KMS-11 (cell line): ENCODE results near the gene AOAH.

Experiments used
- H2AFZ ChIP-seq: fragments of 200-600 bp; sonication (generic); 2 replicates; pipeline ENCODE4 v1.6.1; 2016; ENCODE audit warnings: antibody characterized with exemption, mixed run types, low read depth
- H3K27ac ChIP-seq: fragments of 200-600 bp; sonication (generic); 2 replicates; pipeline ENCODE4 v1.6.1; 2016; ENCODE audit warnings: mild to moderate bottlenecking, mixed run types
- H3K27me3 ChIP-seq: fragments of 200-600 bp; sonication (generic); 2 replicates; pipeline ENCODE4 v1.6.1; 2017; ENCODE audit warnings: mild to moderate bottlenecking, low read depth, mixed run types, moderate library complexity; ENCODE audit not compliant: insufficient read depth
- H3K36me3 ChIP-seq: fragments of 200-600 bp; sonication (generic); 2 replicates; pipeline ENCODE4 v1.6.1; 2017; ENCODE audit warnings: mild to moderate bottlenecking, mixed run types; ENCODE audit not compliant: insufficient read depth
- H3K4me1 ChIP-seq: fragments of 200-600 bp; sonication (generic); 2 replicates; pipeline ENCODE4 v1.6.1; 2016; ENCODE audit warnings: mild to moderate bottlenecking, low read depth, mixed run types; ENCODE audit not compliant: poor library complexity, severe bottlenecking
- H3K4me2 ChIP-seq: fragments of 200-600 bp; sonication (generic); 2 replicates; pipeline ENCODE4 v1.7.0; 2016; ENCODE audit warnings: mild to moderate bottlenecking, mixed run types
- H3K4me3 ChIP-seq: fragments of 200-600 bp; sonication (generic); IDR thresholded peaks from 2 replicates; pipeline ENCODE4 v1.6.1; 2017; ENCODE audit warnings: low read depth, low read length, mixed read lengths; ENCODE audit not compliant: insufficient read depth
- H3K79me2 ChIP-seq: fragments of 200-600 bp; sonication (generic); 2 replicates; pipeline ENCODE4 v1.6.1; 2016; ENCODE audit warnings: low read depth, mixed run types; ENCODE audit not compliant: insufficient read depth
- H3K9ac ChIP-seq: fragments of 200-600 bp; sonication (generic); 2 replicates; pipeline ENCODE4 v1.6.1; 2016; ENCODE audit warnings: mild to moderate bottlenecking, mixed run types
- H4K20me1 ChIP-seq: fragments of 200-600 bp; sonication (generic); 2 replicates; pipeline ENCODE4 v1.6.1; 2016; ENCODE audit warnings: mild to moderate bottlenecking, mixed run types; ENCODE audit not compliant: insufficient read depth
- TF ChIP-seq, protein P1 (sequence below): fragments of 200-600 bp; sonication (generic); conservative IDR thresholded peaks from 2 replicates; pipeline ENCODE4 v1.6.1; 2017; ENCODE audit warnings: low read depth, mild to moderate bottlenecking, antibody characterized with exemption, low read length, moderate library complexity, mixed read lengths

Gene AOAH

DNA sequence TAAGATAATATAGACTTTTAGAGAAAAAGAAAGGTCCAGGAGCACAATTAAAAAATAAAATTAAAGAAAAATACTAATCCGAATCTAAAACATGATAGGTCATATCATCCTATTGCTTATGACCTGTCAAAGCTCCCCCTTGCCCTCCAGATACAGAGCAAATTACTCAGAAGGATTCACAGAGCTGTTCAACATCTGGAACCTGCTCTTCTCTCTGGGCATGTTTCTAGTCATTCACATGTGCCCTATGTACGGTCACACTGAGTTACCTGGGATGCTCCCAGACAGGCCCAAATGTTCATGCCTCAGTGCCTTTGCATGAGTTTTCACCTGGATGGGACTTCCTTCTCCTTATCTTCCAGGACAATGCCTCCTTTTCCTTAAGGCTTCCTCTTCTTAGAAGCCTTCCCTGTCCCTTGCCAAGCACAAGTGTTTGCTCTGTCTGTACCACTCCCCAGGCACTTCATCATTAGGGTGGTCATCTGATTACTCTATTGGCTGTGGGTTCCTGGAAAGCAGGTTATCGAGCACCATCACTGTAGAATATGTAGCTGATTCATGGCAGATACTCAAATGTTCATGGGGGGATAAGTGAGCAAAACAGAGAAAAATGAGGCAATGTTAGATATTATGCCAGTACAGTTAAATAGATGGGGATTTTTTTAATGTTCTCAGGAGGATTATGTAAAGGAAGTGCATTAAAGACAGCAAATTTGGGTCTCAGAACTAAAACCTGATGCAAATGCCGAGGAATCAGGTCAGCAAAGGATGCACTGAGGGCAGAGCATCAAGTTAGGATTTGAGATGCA is 12.0 kb upstream of the AOAH start:
- H4K20me1 ChIP-seq: no peaks in the 10 kb centered on the region
- H3K79me2 ChIP-seq: no peaks in the 10 kb centered on the region
- no peak overlapping the region for H3K9ac ChIP-seq
- H3K4me1 ChIP-seq: no peaks in the 10 kb centered on the region
- no peak overlapping the region for H3K4me2 ChIP-seq
- TF ChIP-seq, protein P1, sequence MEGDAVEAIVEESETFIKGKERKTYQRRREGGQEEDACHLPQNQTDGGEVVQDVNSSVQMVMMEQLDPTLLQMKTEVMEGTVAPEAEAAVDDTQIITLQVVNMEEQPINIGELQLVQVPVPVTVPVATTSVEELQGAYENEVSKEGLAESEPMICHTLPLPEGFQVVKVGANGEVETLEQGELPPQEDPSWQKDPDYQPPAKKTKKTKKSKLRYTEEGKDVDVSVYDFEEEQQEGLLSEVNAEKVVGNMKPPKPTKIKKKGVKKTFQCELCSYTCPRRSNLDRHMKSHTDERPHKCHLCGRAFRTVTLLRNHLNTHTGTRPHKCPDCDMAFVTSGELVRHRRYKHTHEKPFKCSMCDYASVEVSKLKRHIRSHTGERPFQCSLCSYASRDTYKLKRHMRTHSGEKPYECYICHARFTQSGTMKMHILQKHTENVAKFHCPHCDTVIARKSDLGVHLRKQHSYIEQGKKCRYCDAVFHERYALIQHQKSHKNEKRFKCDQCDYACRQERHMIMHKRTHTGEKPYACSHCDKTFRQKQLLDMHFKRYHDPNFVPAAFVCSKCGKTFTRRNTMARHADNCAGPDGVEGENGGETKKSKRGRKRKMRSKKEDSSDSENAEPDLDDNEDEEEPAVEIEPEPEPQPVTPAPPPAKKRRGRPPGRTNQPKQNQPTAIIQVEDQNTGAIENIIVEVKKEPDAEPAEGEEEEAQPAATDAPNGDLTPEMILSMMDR: no peak
- H3K27me3 ChIP-seq: no peaks in the 10 kb centered on the region
- H2AFZ ChIP-seq: no peak overlapping the region
- H3K27ac ChIP-seq: no peak overlapping the region
- no peak overlapping the region for H3K4me3 ChIP-seq
- no peaks in the 10 kb centered on the region for H3K36me3 ChIP-seq

DNA sequence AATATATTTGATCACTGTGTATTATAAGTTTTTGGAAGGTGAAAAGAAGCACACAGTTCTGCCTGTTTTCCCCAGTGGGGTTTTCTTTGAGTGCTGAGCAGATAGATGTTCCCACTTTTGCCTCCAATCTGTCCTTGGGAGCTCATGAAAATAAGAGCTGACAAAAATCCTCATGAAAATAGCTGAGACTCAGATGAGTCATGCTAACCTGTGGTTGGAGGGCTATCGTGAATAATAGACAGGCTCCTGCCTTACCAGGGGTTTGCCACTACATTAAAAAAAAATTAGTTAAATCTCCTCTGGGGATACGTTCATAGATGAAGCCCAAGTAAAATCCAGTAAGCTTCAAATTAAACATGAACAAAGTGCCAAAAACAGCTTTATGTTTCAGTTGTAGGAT is 10.9 kb upstream of the AOAH start:
- TF ChIP-seq, protein P1: no peak
- H3K4me3 ChIP-seq: no peak overlapping the region
- no peaks in the 10 kb centered on the region for H3K79me2 ChIP-seq
- H3K9ac ChIP-seq: no peak overlapping the region
- no peak overlapping the region for H2AFZ ChIP-seq
- no peaks in the 10 kb centered on the region for H3K4me1 ChIP-seq
- H4K20me1 ChIP-seq: no peaks in the 10 kb centered on the region
- H3K36me3 ChIP-seq: no peaks in the 10 kb centered on the region
- H3K27me3 ChIP-seq: no peaks in the 10 kb centered on the region
- H3K27ac ChIP-seq: no peak overlapping the region
- H3K4me2 ChIP-seq: no peak overlapping the region

DNA sequence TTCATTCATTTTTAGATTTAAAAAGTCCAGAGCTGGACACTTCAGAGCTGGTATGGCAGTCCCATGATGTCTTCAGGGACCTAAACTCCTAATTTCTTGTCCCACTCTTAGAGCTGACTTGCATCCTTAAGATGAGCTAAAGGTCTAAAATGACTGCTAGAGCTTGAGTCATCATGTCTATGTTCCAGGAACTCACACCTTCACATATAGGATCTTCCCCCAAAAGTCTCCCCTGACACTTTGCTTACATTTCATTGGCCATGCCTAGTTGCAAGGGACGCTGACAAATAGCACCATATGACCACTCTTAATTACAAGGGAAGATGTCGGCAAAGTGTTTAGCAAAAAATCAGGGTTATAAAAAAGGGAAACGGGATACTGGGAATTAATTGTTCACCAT is 10.4 kb upstream of the AOAH start:
- no peak overlapping the region for H3K9ac ChIP-seq
- H3K4me2 ChIP-seq: no peak overlapping the region
- H3K4me1 ChIP-seq: no peaks in the 10 kb centered on the region
- no peaks in the 10 kb centered on the region for H3K27me3 ChIP-seq
- no peaks in the 10 kb centered on the region for H4K20me1 ChIP-seq
- no peak overlapping the region for H3K27ac ChIP-seq
- TF ChIP-seq, protein P1: no peak
- H2AFZ ChIP-seq: no peak overlapping the region
- no peak overlapping the region for H3K4me3 ChIP-seq
- H3K79me2 ChIP-seq: no peaks in the 10 kb centered on the region
- H3K36me3 ChIP-seq: no peaks in the 10 kb centered on the region

DNA sequence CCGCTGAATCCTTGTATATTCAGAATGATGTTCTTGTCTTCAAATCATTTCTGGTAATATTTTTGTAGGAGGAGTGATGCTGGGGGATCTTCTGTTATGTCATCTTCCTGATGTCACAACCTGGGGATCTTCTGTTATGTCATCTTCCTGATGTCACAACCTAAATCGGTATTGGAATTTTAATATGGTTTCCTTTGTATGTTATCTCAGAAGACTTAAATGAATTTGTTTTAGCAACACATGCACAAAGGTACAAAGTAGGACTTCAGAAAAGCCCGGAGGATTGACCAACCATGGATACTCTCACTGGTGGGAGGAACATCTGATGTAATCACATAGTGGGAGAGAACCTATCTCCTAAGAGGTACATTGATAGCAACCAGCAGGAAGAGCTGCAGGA is 9.1 kb upstream of the AOAH start:
- no peak overlapping the region for H3K9ac ChIP-seq
- H3K4me1 ChIP-seq: no peaks in the 10 kb centered on the region
- no peaks in the 10 kb centered on the region for H3K36me3 ChIP-seq
- no peaks in the 10 kb centered on the region for H4K20me1 ChIP-seq
- no peak overlapping the region for H3K4me3 ChIP-seq
- no peaks in the 10 kb centered on the region for H3K27me3 ChIP-seq
- TF ChIP-seq, protein P1: no peak
- H3K79me2 ChIP-seq: no peaks in the 10 kb centered on the region
- H3K27ac ChIP-seq: no peak overlapping the region
- H2AFZ ChIP-seq: no peak overlapping the region
- no peak overlapping the region for H3K4me2 ChIP-seq
